T47D (cell line): ENCODE data around the gene SMNDC1.

Source experiments
- DNase-seq, 2 experiments: peaks; one replicate each; pipeline versions ENCODE4 v3.0.0 to v3.0.0-alpha.2; 2011 to 2012; ENCODE audit warnings: low read depth in 1 of 2, low spot score in 1 of 2
- JUND ChIP-seq: IDR thresholded peaks from 2 replicates; pipeline ENCODE4 v1.6.1; 2012; ENCODE audit warnings: low read depth
- in situ Hi-C: cut with HindIII; loops from 2 replicates; pipeline ENCODE4 v1.10.0; 2016; ENCODE audit warnings: low sequenced_read_pairs, low pct_unique_long_range_greater_than_20kb

The SMNDC1 gene

GRCh38 chr10:110244550-110244949 lies 60.2 kb downstream of the SMNDC1 start:
- TF ChIP-seq JUND = no peak
- no peak for DNase-seq
- in situ Hi-C loops = no loop called here

GRCh38 chr10:110242511-110242910 lies 62.2 kb downstream of the SMNDC1 start:
- DNase-seq = no peak
- in situ Hi-C loops = no loop called here
- TF ChIP-seq JUND = no peak

GRCh38 chr10:110241841-110242240 lies 62.9 kb downstream of the SMNDC1 start:
- no peak for TF ChIP-seq JUND
- in situ Hi-C loops = no loop called here
- no peak for DNase-seq

- no peak for TF ChIP-seq JUND
- DNase-seq = no peak
- in situ Hi-C loops = no loop called here
These were observed 63.3 kb downstream of the SMNDC1 start for GRCh38 chr10:110241407-110241806.
